ENCODE data around the gene OR4D1.

Gene OR4D1

DNA sequence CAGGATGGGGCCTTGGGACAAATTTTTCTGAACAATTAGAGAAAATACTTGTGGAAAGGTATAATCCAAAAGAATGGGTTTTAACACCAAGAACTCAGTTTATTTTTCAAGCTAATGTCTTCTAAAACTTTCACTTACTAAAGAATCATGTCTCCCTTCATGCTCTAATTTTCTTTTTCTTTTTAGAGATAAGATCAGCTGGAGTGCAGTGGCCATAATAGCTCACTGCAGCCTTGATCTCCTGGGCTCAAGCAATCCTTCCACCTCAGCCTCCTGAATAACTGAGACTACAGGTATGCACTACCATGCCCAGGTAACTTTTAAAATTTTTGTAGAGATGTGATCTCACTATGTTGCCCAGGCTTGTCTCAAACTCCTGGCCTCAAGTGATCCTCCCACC, 5.5 kb downstream of the OR4D1 start:
- DNase-seq (ENCODE audit: low read depth in 2 of 2, low spot score in 1 of 2) = no peak

- DNase-seq (ENCODE audit: low read depth in 2 of 2, low spot score in 1 of 2) = peak; percentile 21 to 26
Observed at GRCh38 chr17:58156839-58157803, 8.9 kb downstream of the OR4D1 start.

DNA sequence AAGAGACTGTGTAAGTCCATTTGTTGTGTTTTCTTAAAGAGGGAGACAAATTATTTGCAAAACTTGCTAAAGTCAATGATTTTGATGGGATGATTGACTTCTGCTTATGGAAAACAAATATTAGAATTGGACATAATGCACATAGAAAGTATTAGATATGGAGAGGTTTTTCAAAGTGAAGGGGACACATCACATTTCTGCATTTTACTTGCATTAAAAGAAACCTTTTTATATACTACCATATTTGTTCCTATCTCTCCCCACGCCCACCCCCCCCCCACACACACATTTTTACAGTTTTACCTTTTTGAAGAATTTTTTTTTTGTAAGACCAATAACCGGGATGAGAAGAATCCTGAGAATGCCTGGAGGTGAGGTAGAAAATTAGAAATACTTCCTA, 10.0 kb downstream of the OR4D1 start:
- DNase-seq (ENCODE audit: low read depth in 2 of 2, low spot score in 1 of 2) = no peak

DNA sequence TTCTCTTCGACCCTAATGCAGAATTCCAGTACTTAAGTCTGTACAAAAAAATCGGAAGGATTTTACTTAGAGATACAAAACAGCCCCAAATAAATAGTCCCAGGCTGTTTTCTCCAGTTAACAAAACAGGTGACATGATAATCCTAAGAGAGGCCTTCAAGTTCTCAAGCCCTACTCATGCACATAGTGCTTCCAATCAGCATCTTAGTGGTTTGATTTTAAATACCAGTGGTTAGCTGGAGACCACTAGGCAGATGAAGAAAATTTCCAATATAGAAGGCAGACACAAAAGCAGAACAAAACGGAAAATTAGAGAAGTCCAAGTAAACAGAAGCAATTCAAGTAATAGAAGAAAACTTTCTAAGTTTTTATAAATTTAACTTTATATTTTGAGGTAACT, 13.4 kb downstream of the OR4D1 start:
- DNase-seq (ENCODE audit: low read depth in 2 of 2, low spot score in 1 of 2) = no peak

GRCh38 chr17:58165981-58166380, 17.8 kb downstream of the OR4D1 start:
- no peak for DNase-seq (ENCODE audit: low read depth in 2 of 2, low spot score in 1 of 2)

GRCh38 chr17:58166682-58167081, 18.5 kb downstream of the OR4D1 start, which contains the start of gene OR4D2:
TSS of gene OR4D2 (plus strand) at chr17:58166982. CDS start at chr17:58169656, 2,674 bp downstream.
- no peak for DNase-seq (ENCODE audit: low read depth in 2 of 2, low spot score in 1 of 2)

- no peak for DNase-seq (ENCODE audit: low read depth in 2 of 2, low spot score in 1 of 2)
Observed at GRCh38 chr17:58170622-58171021, 22.4 kb downstream of the OR4D1 start.

DNA sequence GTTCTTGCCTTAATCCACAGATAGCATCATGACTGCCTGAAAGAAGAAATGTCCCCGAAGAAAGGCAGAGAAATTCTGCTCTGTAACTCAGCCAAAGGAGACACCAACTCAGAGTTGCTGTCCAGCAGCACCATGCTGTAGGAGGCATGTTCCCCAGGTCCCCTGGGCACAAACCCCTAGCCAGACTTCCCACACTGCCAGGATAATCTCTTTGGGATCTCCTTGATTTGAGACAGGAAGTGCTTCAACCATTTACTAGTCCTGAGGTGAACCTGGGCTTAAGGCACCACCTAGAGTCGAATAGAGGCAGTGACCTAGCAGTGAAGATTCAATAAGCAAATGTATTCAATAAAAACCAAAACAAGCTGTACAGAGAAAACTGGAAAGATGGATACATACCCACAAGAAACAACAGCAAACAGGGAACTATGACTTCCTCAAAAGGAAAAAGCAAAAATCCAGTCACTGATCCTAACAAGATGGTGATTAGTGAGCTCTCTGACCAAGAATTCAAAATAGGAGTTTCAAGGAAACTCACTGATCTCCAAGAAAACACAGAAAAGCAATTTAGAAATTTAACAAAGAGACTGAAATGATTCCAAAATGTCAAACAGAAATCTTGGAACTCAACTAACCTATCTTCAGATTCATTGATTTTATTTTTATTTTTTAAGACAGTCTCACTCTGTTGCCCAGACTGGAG, 24.3 kb downstream of the OR4D1 start:
- DNase-seq (ENCODE audit: low read depth in 2 of 2, low spot score in 1 of 2) = no peak

- no peak for DNase-seq (ENCODE audit: low read depth in 2 of 2, low spot score in 1 of 2)
Observed at GRCh38 chr17:58174871-58175270, 26.7 kb downstream of the OR4D1 start.

DNA sequence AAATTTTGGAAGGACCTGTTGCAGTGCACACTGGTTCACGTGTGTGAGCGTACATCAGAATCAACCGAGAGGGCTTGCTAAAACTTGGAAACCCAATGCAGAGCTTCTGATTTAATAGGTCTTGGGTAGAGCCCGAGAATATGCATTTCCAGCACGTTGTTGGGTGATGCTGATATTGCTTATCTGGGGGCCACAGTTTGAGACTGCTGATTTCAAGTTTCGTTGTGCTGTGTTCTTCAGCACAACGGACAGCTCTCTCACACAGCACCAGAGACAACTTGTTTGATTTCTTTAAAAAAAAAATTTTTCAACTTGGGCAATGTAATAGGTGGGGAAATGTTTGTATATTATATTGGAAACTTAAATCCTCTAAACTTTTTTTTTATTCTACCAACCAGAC, 28.0 kb downstream of the OR4D1 start:
- no peak for DNase-seq (ENCODE audit: low read depth in 2 of 2, low spot score in 1 of 2)

GRCh38 chr17:58181796-58182195, 33.6 kb downstream of the OR4D1 start:
- no peak for DNase-seq (ENCODE audit: low read depth in 2 of 2, low spot score in 1 of 2)

DNA sequence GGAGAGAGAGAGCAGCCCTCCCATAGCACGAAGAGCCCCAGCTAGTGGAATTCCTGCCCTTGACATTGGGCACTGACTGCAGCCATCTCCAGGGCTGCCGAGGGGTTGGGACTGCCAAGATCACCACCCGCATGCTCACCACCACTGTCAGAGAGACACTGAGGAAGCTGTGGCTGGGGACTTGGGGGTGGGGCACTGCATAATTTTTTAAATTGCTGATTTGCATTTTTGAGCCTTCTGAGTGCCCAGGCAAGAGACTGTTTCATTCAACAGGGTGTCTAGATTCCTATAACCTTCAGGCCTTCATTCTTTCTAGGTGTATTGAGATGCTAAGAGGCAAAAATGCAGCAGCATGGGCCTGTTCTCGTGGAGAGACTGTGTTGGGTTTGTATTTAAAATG, 35.3 kb downstream of the OR4D1 start:
- no peak for DNase-seq (ENCODE audit: low read depth in 2 of 2, low spot score in 1 of 2)

DNA sequence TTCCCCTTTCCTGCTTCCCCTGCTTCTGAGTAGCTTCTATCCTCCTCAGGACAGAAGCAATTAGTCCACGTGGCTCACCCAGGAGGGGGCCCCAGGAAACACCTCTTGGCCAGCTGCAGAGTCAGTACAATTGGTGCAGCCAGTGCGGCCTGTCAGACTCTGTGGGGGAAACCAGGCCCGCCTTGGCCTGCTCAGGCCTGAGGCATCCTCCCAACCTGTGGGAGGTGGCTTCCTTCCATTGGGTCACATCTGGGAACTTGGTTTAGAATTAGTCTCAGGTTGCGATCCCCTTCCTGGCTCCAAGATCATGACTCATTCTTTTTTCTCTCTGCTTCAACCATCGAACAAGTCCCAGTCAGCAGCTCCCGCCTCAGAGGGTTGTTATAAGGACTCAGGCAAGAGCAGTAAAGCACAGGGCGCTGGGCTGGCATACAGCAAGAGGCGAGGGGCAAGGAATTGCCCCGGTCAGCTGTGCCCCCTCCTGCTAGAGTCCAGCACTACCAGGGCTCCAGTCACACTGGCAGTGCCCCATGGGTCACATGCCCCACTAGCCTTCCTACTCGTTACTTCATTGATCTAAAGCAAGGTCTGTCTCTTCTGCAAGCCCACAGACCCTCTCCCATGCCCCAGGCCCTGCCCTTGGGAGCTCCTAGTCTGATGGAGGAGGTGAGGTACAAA, 36.3 kb downstream of the OR4D1 start:
- no peak for DNase-seq (ENCODE audit: low read depth in 2 of 2, low spot score in 1 of 2)

GRCh38 chr17:58184986-58185761, 37.0 kb downstream of the OR4D1 start:
- no peak for DNase-seq (ENCODE audit: low read depth in 2 of 2, low spot score in 1 of 2)

GRCh38 chr17:58186591-58186990, 38.4 kb downstream of the OR4D1 start:
- DNase-seq (ENCODE audit: low read depth in 2 of 2, low spot score in 1 of 2) = no peak

- no peak for DNase-seq (ENCODE audit: low read depth in 2 of 2, low spot score in 1 of 2)
Observed at GRCh38 chr17:58187063-58187462, 38.9 kb downstream of the OR4D1 start.

DNA sequence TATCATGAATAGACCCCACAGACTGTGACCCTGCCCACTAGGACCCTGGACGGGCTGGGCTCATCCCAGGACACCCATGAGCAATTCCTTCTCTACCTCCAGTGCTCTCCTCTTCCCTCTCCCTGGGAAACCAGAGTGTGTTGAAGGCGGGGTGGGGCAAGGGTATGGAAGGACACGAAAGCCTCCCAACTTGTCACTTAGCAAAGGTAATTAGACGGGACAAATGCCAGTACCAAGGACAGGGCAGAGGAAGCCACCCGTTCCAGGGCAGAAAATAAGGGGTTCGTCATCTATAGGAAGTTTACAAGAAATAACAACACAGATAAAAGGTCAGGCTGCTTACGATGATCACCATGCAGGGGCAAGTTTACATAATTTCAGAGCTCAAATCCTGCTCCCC, 39.5 kb downstream of the OR4D1 start:
- DNase-seq (ENCODE audit: low read depth in 2 of 2, low spot score in 1 of 2) = no peak

- DNase-seq (ENCODE audit: low read depth in 2 of 2, low spot score in 1 of 2) = no peak
Observed at GRCh38 chr17:58189436-58190146, 41.4 kb downstream of the OR4D1 start.

DNA sequence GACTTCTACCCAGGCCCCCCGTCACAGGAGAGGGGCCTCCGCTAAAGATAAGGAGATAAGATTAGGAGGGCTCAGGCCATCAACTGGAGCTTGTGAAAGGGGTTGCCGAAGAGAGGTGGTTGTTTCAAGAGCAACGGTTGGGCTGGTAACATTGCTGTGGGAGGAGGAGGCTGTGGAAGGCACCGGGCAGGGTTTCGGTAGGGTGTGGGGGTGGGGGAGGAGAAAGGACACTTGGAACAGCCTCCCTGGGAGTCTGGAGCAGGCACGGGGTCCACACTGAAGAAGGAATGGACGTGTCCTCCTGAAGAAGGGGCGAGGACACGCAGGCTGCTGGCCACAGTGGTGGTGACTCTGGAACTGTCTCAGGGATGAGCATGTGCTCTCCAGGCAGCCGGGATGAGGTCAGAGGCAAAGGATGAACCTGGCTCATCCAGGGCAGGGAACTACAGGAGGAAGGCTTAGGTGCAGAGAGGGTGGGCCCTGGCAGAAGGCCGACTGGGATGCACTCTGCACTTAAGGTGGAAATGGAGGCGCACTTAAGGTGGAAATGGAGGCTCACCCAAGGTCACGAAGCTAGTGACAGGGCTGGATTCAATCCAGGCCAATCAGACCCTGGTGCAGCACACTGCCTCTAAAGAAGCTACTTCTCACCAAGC, 43.2 kb downstream of the OR4D1 start:
- no peak for DNase-seq (ENCODE audit: low read depth in 2 of 2, low spot score in 1 of 2)

GRCh38 chr17:58192612-58193011, 44.4 kb downstream of the OR4D1 start, which contains the start of gene EPX:
TSS of gene EPX (plus strand) at chr17:58192726. CDS start at chr17:58192847, 121 bp downstream.
- no peak for DNase-seq (ENCODE audit: low read depth in 2 of 2, low spot score in 1 of 2)

Measured in stimulated activated CD8-positive, alpha-beta memory T cell treated with anti-CD3 and anti-CD28 coated beads, Interleukin-4, amount 100 ng/mL, for 4 hours (primary cell).